HG02642 (cell line): Measurements from ENCODE around the gene PLXDC2.
A peak's percentile ranks its signal among the peaks of the same experiment; 100 is the strongest.

ENCODE experiments used
- ATAC-seq: cut with Tn5 transposase; IDR thresholded peaks from one replicate; pipeline ENCODE4 v1.9.1; 2021; ENCODE audit warnings: mild to moderate bottlenecking; ENCODE audit not compliant: unreplicated experiment, poor library complexity

The PLXDC2 gene

DNA sequence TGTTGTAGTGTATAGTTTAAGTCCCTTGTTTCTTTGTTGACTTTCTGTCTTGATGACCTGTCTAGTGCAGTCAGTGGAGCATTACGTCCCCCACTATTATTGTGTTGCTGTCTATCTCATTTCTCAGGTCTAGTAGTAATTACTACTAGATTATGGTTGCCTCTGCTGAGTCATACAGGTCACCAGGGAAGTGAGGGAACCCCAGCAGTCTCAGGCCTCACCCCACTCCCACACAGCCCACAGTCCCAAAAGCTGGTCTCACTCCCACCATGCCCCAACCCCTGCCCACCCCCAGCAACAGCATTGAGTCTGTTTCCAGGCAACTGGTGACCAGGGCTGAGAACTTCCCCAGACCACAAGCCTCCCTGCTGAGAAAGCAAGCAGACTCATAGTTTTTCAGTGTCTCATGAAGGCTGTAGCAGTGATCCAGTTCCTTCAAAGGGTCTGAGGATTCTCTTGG lies 88.0 kb downstream of the PLXDC2 start:
- ATAC-seq, result peak; percentile 76

DNA sequence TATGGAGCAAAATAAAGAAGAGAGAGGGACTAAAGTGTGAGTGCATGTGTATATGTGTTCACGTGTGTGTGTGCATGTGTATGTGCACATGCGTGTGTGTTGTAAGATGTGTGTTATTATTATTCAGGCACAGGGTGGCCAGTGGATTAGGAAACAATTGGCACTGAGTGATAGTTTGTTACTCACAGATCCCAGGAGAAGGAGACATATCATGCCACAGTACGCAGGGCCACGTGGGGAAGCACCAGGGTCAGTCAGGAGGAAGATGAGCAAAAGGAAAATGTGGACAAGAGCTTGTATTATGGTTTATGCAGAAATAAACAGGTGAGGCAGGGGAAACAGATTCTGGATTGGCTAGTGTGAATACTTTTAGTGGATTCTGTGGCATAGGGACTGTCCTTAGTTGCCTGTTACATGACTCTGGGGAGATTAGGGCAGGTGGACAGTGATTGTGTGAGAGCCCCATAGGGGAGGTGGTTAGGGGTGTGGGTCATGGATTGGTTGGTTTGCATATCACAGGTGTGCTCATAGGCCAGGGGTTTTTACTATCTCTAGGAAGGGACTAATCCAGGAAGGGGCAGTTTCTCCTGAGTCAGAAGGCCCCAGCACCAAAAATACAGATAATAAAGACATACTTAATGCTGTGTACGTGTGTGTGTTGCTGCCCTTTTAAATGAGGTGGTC lies 90.0 kb downstream of the PLXDC2 start:
- no peak for ATAC-seq

DNA sequence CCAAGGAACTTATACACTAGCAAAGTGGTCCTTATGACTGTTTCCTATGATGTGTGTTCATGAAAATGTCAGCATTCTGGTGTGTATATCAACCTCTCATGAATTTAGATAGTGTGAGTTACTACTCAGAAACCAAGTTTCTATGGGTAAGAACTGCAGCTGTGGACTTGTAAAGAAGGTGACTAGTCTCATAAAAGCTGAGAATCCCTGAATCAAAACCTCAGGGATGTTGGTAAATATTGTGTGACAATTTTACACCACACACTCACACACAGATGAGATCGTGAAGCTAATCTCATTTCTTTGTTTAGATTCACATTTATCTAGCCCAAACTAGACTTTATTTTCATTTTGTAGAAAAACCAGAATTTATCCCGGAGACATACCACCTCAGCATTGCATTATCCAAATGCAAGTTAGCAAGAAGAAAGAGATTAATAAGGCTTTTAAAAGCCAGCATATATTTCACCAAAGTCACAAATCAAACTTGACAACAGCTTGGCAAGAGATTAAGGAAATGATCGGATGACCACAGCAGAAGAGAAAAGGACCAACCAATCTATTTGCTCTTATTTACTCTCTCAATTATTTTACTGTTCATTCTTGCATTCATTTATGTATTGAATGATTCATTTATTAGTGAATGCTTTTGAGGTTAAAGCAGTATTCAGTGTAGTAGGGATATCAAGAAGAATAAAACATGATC lies 92.9 kb downstream of the PLXDC2 start:
- no peak for ATAC-seq

DNA sequence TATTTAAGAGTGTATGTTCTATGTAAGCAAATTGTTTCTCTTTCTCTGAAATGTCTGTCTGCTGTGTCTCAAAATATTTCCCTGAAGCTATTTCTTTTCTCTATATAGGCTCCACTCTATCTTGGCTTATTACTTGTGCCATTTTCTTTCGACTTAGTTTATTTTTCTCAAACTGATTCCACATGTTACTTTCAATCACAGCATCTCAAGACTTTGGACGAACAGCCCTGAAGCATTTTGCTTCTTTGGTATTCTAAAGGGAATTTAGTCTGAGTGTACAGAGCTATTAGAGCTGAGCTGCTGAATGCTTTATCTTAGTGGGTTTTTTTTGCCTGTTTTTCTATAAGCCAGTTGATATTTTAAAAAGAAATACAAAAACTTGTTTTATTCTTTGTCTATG lies 95.7 kb downstream of the PLXDC2 start:
- no peak for ATAC-seq

DNA sequence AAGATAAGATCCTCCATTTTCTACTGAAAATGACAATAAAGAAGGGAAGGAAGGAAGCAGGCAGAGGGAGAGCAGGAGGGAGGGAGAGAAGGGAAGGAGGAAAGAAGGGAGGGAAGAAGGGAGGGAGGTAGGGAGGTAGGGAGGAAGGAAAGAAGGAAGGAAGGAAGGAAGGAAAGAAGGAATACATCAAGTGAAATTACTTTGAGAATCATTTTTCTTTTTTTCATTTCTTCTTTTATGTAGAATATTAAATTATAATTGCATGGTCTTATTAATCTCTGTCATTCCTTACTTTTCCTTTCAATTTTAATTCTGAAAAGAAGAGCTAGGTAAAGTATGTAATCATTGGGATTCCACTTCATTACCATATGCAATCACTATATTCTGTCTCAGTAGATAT lies 97.8 kb downstream of the PLXDC2 start:
- ATAC-seq, result no peak

DNA sequence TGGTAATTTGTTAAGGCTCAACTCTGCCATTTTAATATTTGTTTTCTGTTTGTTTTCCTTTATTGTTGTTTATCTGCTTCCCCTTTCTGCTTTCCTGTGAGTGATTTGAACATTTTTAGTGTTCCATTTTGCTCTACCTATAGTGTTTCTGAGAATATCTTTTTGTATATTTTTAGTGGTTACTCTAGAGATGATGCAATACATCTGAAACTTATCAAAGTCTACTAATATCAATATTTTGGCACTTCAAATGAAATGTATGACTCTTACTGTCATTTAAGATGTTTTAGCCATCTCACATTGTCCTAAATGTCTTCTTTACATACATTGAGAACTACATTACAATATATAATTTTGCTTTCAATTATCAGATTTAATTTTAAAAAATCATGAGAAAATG lies 98.9 kb downstream of the PLXDC2 start:
- ATAC-seq, result no peak

DNA sequence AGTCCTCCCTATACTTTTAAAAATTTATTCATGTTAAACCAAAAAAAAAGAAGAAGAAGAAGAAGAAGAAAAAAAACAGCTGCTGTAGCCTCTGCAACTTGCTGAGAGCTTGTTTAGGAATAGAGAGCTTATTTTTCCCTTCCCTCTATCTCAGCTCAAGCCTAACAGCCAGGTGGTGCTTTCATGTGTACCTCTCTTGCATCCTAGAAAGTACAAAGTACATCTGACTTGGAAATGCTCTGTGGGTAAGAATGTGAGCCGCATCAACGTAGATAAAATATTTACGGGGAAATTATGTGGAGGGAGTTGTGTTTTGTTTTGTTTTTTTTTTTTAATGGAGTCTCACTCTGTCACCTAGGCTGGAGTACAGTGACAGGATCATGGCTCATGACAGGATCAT lies 99.6 kb downstream of the PLXDC2 start:
- ATAC-seq, result no peak

DNA sequence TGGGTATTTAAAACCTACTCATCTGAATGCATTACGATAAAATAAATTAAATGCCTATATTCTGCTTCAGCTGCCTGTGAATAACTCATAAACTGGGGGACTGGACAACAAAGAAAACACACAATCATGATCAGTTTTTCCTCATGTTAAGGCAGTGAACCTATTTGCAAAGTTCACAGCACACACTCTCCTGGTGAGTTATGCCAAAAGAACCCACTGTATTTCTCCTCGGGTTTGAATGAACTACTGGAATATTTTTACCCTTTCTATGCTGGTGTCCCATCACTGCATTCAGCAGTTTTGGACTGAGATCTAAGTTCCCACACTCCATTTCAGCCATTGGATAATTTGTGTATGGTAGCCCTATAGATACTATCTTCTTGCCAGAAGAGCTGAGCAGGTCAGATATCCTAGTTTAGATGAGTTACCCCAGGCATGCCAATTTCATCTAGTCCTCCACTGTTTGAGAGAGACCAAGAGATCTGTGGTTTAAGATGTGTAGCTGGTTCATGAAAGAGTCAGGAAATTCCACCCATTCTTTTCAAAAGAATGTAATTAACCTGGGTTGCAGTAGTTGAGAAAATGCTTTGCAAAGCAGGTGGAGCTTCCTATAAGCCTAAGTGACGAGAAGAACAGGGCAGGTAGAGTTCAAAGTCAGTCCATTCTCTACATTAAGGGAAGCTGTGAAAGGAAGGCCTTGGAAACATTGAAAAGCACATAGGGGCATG lies 101.7 kb downstream of the PLXDC2 start:
- ATAC-seq, result no peak

DNA sequence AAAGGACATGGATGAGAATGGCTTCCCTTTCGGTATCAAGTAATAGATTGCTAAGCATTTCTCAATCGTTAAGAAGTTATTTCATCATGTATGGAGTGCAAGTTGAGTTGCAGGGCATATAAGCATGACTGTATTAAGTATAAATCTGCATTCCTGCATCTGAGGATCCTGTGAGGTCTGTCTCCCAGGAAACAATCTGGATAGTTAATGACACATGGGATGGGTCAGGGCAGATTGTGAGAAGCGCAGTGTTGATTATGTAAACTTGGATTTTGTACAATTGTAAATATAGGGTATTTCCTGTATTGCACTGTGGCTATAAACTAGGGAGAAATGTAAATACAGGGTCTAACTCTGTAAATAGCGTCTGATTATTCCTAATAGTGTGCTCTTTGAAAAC lies 102.6 kb downstream of the PLXDC2 start:
- no peak for ATAC-seq

DNA sequence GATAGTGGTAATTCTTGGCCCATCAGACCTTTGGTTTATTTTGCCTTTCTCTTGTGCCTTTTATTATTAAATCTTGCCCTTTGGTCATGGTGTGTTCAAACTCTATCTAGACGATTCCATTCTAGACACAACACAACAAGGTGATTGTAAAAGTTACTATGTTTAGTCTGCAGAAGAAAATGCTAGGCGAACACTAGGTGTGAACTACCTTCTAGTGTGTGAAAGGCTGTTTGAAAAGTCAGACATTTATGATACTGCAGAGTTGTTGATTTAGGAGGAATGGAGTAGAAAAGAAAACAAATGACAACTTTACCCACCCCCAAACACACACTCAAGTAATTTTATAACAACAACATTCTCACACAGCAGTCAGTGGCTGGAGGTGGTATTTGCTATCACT lies 103.4 kb downstream of the PLXDC2 start:
- no peak for ATAC-seq

DNA sequence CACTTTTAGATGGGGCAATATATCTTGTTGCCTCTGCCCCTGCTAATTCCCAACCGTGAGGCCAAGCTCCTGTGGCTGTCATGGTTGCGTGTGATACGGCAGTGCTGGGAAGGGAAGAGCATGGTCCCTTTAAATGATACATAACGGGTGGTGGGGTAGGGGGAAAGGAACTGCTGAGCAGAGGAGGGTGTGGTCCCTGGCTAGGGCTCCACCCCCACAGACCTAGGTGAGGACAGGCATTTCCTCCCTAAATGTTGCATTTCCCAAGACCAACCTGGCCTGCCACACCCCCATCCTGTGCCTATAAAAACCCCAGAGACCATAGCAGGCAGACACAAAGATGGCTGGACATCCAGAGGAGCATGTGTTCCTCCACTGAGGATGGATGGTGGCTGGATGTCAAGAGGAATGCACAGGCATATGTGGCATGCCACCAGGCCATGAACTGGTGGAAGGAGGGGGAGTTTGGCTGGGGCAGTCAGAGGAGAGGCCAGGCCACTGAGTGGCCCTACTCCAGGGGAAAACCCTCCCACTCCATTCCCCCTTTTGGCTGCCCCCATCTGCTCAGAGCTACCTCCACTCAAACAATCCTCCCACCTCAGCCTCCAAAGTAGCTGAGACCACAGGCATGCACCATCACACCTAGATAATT lies 104.0 kb downstream of the PLXDC2 start:
- no peak for ATAC-seq

DNA sequence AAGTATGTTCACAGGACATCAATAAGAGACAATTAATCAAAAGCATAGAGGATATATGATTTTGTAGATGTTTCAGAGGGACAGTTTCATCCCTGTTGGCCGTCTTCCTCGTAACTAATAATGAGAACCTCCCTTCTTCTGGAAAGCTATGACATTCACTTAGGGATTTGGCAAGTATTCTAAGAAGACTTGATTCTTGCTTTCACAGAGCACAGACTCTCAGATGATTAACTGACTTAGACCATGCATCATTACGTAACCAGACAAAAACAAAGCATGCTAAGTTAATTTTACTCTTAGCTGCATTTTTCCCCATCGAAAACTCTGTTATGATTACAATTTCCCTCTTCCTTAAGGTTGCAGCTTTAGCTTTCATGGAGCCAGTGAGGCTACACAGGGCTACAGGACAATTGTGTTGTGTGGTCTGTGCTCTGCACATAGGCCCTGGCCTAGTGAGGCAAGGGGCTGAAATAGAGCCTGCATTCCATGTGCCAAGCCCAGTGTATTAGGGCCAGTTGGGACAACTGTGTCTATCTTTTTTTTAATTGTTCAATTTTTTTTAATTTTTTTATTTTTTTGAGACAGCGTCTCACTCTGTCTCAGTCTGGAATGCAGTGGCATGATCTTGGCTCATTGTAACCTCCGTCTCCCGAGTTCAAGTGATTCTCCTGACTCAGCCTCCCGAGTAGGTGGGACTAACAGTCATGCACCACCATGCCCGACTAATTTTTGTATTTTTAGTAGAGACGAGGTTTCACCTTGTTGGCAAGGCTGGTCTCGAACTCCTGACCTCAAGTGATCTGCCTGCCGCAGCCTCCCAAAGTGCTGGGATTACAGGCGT lies 105.3 kb downstream of the PLXDC2 start:
- ATAC-seq, result no peak

DNA sequence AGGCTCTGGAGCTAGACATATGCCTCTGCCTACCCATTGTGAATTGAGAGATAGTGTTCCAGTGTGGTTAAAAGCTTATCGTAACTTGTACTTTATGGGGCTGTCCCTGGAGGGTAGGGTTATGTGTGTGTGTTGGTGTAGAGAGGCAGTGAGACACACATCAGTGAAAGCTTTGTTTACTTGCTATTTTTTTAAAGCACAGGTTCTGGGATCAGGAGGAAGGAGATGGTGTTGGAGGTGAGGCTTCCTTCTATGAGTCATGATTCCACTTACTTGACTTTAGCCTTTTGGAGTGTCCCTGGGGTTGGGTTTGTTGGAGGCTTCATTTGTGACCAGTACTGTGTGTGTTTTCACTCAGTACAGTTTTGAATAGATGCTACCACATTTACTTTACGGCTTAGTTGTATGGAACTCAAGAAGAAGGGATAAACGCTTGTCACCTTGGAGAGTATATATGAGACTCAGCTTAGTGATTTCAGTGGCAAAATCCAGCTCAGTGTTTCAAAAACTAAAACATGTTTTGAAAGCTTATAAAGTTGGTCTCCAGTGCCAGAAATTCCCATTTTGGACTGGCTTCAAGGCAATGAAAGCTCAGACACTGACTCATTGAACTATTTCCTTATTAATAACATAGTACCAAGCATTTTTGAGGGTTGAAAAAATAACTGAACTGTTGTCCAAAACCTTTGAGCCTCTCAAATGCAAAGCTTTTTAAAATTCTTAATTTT lies 106.2 kb downstream of the PLXDC2 start:
- no peak for ATAC-seq

DNA sequence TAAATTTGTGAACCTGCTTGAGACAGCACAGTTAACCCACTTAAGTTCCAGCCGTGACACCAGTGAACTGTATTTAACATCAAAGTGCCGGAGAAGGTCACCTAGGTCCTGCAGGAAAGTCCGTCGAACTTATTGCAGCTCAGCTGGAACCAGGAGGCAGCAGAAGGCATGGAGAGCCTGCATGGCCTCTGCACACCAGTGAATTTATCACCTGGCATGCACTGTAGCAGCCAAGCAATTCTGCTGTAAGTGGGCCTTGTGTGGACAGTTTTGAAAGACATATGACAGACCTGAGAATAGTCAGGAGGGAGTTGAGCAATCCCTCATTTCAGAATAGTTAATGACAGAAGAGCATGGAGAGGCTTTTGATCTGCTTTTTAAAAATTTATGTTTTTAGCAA lies 108.8 kb downstream of the PLXDC2 start:
- no peak for ATAC-seq

DNA sequence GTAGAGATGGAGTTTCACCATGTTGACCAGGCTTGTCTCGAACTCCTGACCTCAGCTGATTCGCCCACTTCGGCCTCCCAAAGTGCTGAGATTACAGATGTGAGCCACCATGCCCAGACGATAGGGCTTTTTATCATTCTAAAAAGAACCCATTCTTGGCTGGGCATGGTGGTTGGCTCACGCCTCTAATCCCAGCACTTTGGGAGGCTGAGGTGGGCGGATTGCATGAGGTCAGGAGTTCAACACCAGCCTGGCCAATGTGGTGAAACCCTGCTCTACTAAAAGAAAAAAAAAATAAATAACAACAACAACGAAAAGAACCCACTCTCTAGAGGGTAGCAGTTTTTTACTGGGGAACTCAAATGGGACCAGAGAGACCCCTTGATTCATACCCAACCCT lies 112.7 kb downstream of the PLXDC2 start:
- ATAC-seq, result no peak

DNA sequence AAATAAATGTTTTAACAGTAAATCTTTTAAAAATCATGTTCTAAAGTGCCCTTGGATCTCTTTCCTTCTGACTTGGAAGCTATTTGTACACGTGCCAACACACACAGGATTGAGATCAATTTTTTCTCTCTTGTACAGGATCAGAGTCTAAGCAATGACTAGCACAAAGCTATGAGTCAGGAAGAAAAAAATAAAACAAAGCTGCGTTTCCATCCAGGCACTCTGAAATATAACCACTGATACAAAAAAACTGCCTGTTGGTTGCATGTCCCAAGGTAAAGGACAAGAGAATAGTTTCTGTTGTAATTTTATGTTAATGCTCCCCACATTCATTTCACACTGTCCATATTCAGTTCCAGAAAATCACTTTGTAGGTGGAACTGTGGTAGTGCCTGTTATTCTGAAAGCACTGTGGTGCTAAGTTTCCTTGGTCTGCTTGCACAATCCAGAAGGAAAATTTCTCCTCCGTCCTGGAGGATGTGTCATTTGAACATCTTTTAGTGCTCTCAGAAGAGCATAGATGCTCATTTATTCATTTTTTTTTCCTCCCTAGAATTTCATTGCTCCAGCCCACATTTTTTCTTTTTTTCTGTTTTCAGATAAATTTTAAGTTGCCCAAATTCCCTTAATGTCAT lies 113.4 kb downstream of the PLXDC2 start:
- ATAC-seq, result no peak

DNA sequence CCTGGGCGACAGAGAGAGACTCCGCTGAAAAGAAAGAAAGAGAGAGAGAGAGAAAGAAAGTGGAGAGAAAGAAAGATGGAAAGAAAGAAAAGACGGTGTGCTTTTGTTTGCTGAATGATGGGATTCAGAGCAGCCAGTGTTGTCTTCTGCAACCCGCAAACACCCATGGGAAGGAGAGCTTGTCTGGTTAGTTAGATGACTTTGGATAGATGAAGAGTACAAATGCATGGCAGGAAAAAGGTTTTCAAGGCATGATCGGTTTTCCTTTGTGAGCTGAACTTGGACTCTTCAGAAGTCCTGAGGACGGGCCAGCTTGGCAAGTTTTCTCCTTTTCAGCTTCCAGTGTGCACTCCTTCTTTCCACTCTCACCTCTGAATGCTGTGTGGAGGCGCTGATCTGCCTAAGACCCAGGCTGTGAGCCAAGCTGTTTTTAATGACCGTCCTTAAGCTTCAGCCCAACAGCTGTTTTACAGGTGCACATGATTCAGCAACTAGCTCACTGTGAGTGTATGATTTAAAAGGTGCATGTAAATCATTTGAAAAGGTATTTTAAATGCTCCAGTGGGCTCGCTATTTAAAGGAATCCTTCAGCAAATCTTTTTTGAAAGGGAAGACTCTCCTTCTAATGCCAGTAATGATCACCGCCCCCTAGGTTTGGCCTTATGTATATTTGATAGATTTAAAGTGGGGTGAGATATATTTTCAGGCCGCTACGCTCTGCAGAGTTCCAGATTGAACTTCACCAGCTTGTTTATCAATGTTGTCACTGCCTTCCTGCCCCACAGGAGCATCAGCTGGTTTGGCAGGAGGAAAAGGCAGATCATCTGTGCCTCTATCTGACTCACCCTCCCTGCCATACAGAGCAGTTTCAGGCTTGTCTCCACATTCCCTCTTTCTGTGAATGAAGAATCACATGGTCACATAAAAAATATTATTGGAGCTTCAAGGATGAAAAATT lies 115.0 kb downstream of the PLXDC2 start:
- no peak for ATAC-seq
